GM23338 (cell line): Measurements from ENCODE around the gene EGFR. TPM values are rescaled to one million over a fixed set of nuclear protein-coding genes. Genes with fewer than 3 reads are reported as not detected.

Experiments
- ATAC-seq: fragments of 200-7000 bp; cut with Tn5 transposase; 3 replicates; pipeline ENCODE4 v1.9.1; 2020
- DNase-seq: peaks from one replicate; pipeline ENCODE4 v3.0.0-alpha.2; 2015; ENCODE audit warnings: low spot score
- H2AFZ ChIP-seq: fragments of 200-600 bp; sonication (generic); 2 replicates; pipeline ENCODE4 v1.8.0; 2016; ENCODE audit warnings: antibody characterized with exemption, mild to moderate bottlenecking, moderate library complexity
- H3F3A ChIP-seq: fragments of 200-600 bp; sonication (generic); replicated peaks from 2 replicates; pipeline ENCODE4 v1.8.0; 2017; ENCODE audit warnings: antibody characterized with exemption, mixed run types, low read depth
- H3K27ac ChIP-seq: fragments of 200-600 bp; sonication (generic); 2 replicates; pipeline ENCODE4 v1.6.1; 2016; ENCODE audit warnings: low read depth
- H3K27me3 ChIP-seq: fragments of 200-600 bp; sonication (generic); 2 replicates; pipeline ENCODE4 v1.8.0; 2016; ENCODE audit warnings: mild to moderate bottlenecking, mixed run types, moderate library complexity; ENCODE audit not compliant: insufficient read depth
- H3K36me3 ChIP-seq: fragments of 200-600 bp; sonication (generic); 2 replicates; pipeline ENCODE4 v1.8.0; 2016; ENCODE audit warnings: mild to moderate bottlenecking; ENCODE audit not compliant: insufficient read depth
- H3K4me1 ChIP-seq: fragments of 200-600 bp; sonication (generic); 2 replicates; pipeline ENCODE4 v1.8.0; 2016; ENCODE audit warnings: mild to moderate bottlenecking, moderate library complexity; ENCODE audit not compliant: insufficient read depth
- H3K4me2 ChIP-seq: fragments of 200-600 bp; sonication (generic); 2 replicates; pipeline ENCODE4 v1.7.1; 2017; ENCODE audit warnings: mixed run types
- H3K4me3 ChIP-seq: fragments of 200-600 bp; sonication (generic); 2 replicates; pipeline ENCODE4 v1.6.1; 2016; ENCODE audit warnings: mixed run types
- H3K79me2 ChIP-seq: fragments of 200-600 bp; sonication (generic); replicated peaks from 2 replicates; pipeline ENCODE4 v1.8.0; 2017; ENCODE audit warnings: mild to moderate bottlenecking; ENCODE audit not compliant: insufficient read depth
- H3K9me2 ChIP-seq: fragments of 200-600 bp; sonication (generic); 2 replicates; pipeline ENCODE4 v1.8.0; 2017; ENCODE audit not compliant: insufficient read depth
- H4K20me1 ChIP-seq: fragments of 200-600 bp; sonication (generic); replicated peaks from 2 replicates; pipeline ENCODE4 v1.8.0; 2017; ENCODE audit warnings: mild to moderate bottlenecking; ENCODE audit not compliant: insufficient read depth
- H3K27ac Mint-ChIP-seq: 2 replicates; pipeline ENCODE4 v1.8.0; 2020; ENCODE audit warnings: inconsistent platforms, mild to moderate bottlenecking, moderate library complexity, mixed read lengths
- H3K27me3 Mint-ChIP-seq: 3 replicates; pipeline ENCODE4 v1.8.0; 2022; ENCODE audit warnings: low read depth, mild to moderate bottlenecking, moderate library complexity, mixed read lengths, inconsistent platforms; ENCODE audit not compliant: insufficient read depth, poor library complexity
- H3K36me3 Mint-ChIP-seq: 3 replicates; pipeline ENCODE4 v1.8.0; 2021; ENCODE audit warnings: low read depth, mild to moderate bottlenecking, inconsistent platforms, moderate library complexity, mixed read lengths
- H3K4me1 Mint-ChIP-seq: 3 replicates; pipeline ENCODE4 v1.8.0; 2020; ENCODE audit warnings: mild to moderate bottlenecking, inconsistent platforms, mixed read lengths
- H3K4me3 Mint-ChIP-seq: 3 replicates; pipeline ENCODE4 v1.8.0; 2021; ENCODE audit warnings: moderate library complexity, mild to moderate bottlenecking, inconsistent platforms, mixed read lengths
- H3K9me3 Mint-ChIP-seq: 3 replicates; pipeline ENCODE4 v1.8.0; 2020; ENCODE audit warnings: moderate library complexity, mild to moderate bottlenecking, inconsistent platforms, mixed read lengths
- CREB1 ChIP-seq: fragments of 250-450 bp; sonication (Bioruptor Pico); IDR thresholded peaks from 2 replicates; pipeline ENCODE4 v1.5.0; 2020; ENCODE audit warnings: low read depth, mild to moderate bottlenecking, moderate library complexity
- CTCF ChIP-seq, 2 experiments: fragments of 200-600 bp in 1 of 2; sonication (generic) in 1 of 2; conservative IDR thresholded peaks; 2 replicates each; pipeline versions ENCODE4 v1.5.1 to v1.6.1; 2016 to 2017; ENCODE audit warnings: antibody characterized with exemption in 2 of 2, low read depth in 2 of 2, mild to moderate bottlenecking in 2 of 2, moderate library complexity in 1 of 2
- ETS1 ChIP-seq: IDR thresholded peaks from 2 replicates; pipeline ENCODE4 v1.6.1; 2016; ENCODE audit warnings: antibody characterized with exemption
- EZH2 ChIP-seq: fragments of 200-600 bp; sonication (generic); IDR thresholded peaks from one replicate; pipeline ENCODE4 v1.8.0; 2017; ENCODE audit warnings: antibody characterized with exemption, mild to moderate bottlenecking, low read depth; ENCODE audit not compliant: unreplicated experiment
- JUNB ChIP-seq: IDR thresholded peaks from one replicate; pipeline ENCODE4 v1.6.1; 2016; ENCODE audit warnings: antibody characterized with exemption; ENCODE audit not compliant: unreplicated experiment
- NANOG ChIP-seq: IDR thresholded peaks from 2 replicates; pipeline ENCODE4 v1.6.1; 2016; ENCODE audit warnings: antibody characterized with exemption, borderline replicate concordance
- POLR2AphosphoS5 ChIP-seq: IDR thresholded peaks from 2 replicates; pipeline ENCODE4 v1.6.1; 2016; ENCODE audit warnings: antibody characterized with exemption, low read depth
- REST ChIP-seq: IDR thresholded peaks from one replicate; pipeline ENCODE4 v1.6.1; 2018; ENCODE audit warnings: antibody characterized with exemption; ENCODE audit not compliant: unreplicated experiment
- STAT1 ChIP-seq: IDR thresholded peaks from one replicate; pipeline ENCODE4 v1.6.1; 2016; ENCODE audit warnings: antibody characterized with exemption; ENCODE audit not compliant: unreplicated experiment
- ZNF114 ChIP-seq: fragments of 250-450 bp; sonication (Bioruptor Pico); IDR thresholded peaks from 2 replicates; pipeline ENCODE4 v1.5.0; 2020; ENCODE audit warnings: mild to moderate bottlenecking, moderate library complexity
- ZNF331 ChIP-seq: fragments of 250-450 bp; sonication (Bioruptor Pico); IDR thresholded peaks from 2 replicates; pipeline ENCODE4 v1.5.0; 2020; ENCODE audit warnings: low read depth, mild to moderate bottlenecking, moderate library complexity
- ZNF462 ChIP-seq: fragments of 250-450 bp; sonication (Bioruptor Pico); IDR thresholded peaks from 2 replicates; pipeline ENCODE4 v1.5.0; 2020; ENCODE audit warnings: mild to moderate bottlenecking, moderate library complexity
- polyA plus RNA-seq: library from polyadenylated mRNA; unstranded; fragments of >200 nt; fragmentation: Nextera tagmentation; extraction: Ambion mirVana; gene quantifications from 2 replicates; pipeline ENCODE4 v1.2.1, GENCODE V29; 2016
- total RNA-seq: library from RNA; depleted of rRNA; stranded (reverse); fragments of >200 nt; shearing (Covaris generic); gene quantifications from 2 replicates; pipeline ENCODE4 v1.2.3, GENCODE V29; 2014

Gene EGFR
- total and polyA plus RNA-seq, 2 experiments from 2014 or later: 1.5 to 4.5 TPM

GRCh38 chr7:55241958-55242357 is 223.1 kb downstream of the EGFR start:
- H3F3A ChIP-seq: no peaks in the 10 kb centered on the region
- no peaks in the 10 kb centered on the region for H3K79me2 ChIP-seq
- H3K4me1 Mint-ChIP-seq: peaks cover 7% of the 10 kb centered on the region
- H3K9me3 Mint-ChIP-seq: no peaks in the 10 kb centered on the region
- TF ChIP-seq ZNF462 (CRISPR knock-in tag): no peak
- no peak for TF ChIP-seq ZNF331 (CRISPR knock-in tag)
- TF ChIP-seq REST: no peak
- no peak for TF ChIP-seq ETS1
- no peak for TF ChIP-seq ZNF114 (CRISPR knock-in tag)
- no peak for TF ChIP-seq EZH2
- TF ChIP-seq CREB1: no peak
- no peak for TF ChIP-seq NANOG
- TF ChIP-seq STAT1: no peak
- no peak for TF ChIP-seq JUNB
- no peak for TF ChIP-seq POLR2AphosphoS5
- TF ChIP-seq CTCF (conservative IDR thresholded peaks at IDR 0.05; ENCODE audit: low read depth in 2 of 2): no peak
- H3K4me3 ChIP-seq: no peak overlapping the region
- no peaks in the 10 kb centered on the region for H3K36me3 Mint-ChIP-seq
- no peak overlapping the region for H3K27ac ChIP-seq
- H2AFZ ChIP-seq: no peak overlapping the region
- H3K27ac Mint-ChIP-seq: no peak overlapping the region
- ATAC-seq: no peak
- peaks cover 4% of the 10 kb centered on the region; the same call in 1 of the 2 replicates for H3K4me1 ChIP-seq
- peaks cover 5% of the 10 kb centered on the region for H3K27me3 Mint-ChIP-seq
- DNase-seq: no peak
- no peak overlapping the region for H3K4me2 ChIP-seq
- no peaks in the 10 kb centered on the region for H3K36me3 ChIP-seq
- no peaks in the 10 kb centered on the region for H4K20me1 ChIP-seq
- H3K27me3 ChIP-seq: no peaks in the 10 kb centered on the region
- no peak overlapping the region for H3K4me3 Mint-ChIP-seq
- H3K9me2 ChIP-seq: no peaks in the 10 kb centered on the region
